ENCODE results near the gene DRAM2.
"Not testable (repeated sequence)": the region's sequence is repeated elsewhere in the genome, so short reads cannot be mapped to it uniquely, and the experiment has no call there.

The DRAM2 gene

DNA sequence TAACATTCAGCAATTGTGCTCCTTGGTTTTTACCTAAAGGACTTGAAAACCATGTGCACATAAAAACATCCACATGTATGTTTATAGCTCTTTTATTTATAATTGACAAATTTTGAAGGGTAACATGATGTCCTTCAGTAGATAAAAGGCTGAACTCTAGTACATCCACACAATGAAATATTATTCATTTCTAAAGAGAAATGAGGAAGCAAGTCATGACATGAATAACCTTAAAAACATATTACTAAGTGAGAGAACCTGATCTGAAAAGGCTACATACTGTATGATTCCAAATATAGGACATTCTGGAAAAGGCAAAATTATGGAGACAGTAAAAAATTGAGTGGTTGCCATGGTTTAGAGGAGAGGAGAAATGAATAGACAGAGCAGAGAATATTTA lies 50.3 kb downstream of the DRAM2 start:
- H3K23ac ChIP-seq (ENCODE audit: low read length): no peak overlapping the region
- no peak overlapping the region for H3K9ac ChIP-seq (ENCODE audit: low read length)
- no peak overlapping the region for H3K4me3 ChIP-seq (ENCODE audit: low read length)
- H3K27ac ChIP-seq (ENCODE audit: low read depth, low read length): no peak overlapping the region
- H2BK120ac ChIP-seq (ENCODE audit: low read depth, low read length): no peak overlapping the region
- no peak for DNase-seq
- H2BK5ac ChIP-seq (ENCODE audit: low read length): no peak overlapping the region
- H3K4ac ChIP-seq (ENCODE audit: low read depth, low read length): no peak overlapping the region
- H3K36me3 ChIP-seq (ENCODE audit: control insufficient read depth, insufficient read depth, low read length): no peaks in the 10 kb centered on the region
- H3K4me1 ChIP-seq (ENCODE audit: control insufficient read depth, low read depth, low read length): no peaks in the 10 kb centered on the region
- no peak overlapping the region for H3K18ac ChIP-seq (ENCODE audit: low read length)
- H3K27me3 ChIP-seq (ENCODE audit: insufficient read depth, low read length, poor library complexity): no peaks in the 10 kb centered on the region
- H3K79me1 ChIP-seq (ENCODE audit: low read length): no peaks in the 10 kb centered on the region
- H4K5ac ChIP-seq (ENCODE audit: low read length): no peak overlapping the region
- no peaks in the 10 kb centered on the region for H3K79me2 ChIP-seq (ENCODE audit: control insufficient read depth, insufficient read depth, low read length)
- no peak overlapping the region for H2BK15ac ChIP-seq (replicated peaks; ENCODE audit: low read depth)
- no peak overlapping the region for H3K56ac ChIP-seq (ENCODE audit: low read length)
- no peak overlapping the region for H2AK5ac ChIP-seq (ENCODE audit: low read length)
- no peak overlapping the region for H4K8ac ChIP-seq (ENCODE audit: low read depth, low read length)
- no peak overlapping the region for H3K4me2 ChIP-seq (ENCODE audit: low read length)

GRCh38 chr1:111085676-111086075 lies 54.2 kb downstream of the DRAM2 start:
- Histone ChIP-seq H3K4me3 (ENCODE audit: low read length) (no peak overlapping the region), H4K8ac (ENCODE audit: low read depth, low read length) (no peak overlapping the region), H2AK5ac (ENCODE audit: low read length) (no peak overlapping the region), H3K79me2 (ENCODE audit: control insufficient read depth, insufficient read depth, low read length) (no peaks in the 10 kb centered on the region), H3K79me1 (ENCODE audit: low read length) (no peaks in the 10 kb centered on the region), H3K9ac (ENCODE audit: low read length) (no peak overlapping the region), H2BK15ac (replicated peaks; ENCODE audit: low read depth) (no peak overlapping the region), H2BK120ac (ENCODE audit: low read depth, low read length) (no peak overlapping the region), H3K4me2 (ENCODE audit: low read length) (no peak overlapping the region), H3K4ac (ENCODE audit: low read depth, low read length) (no peak overlapping the region), H3K56ac (ENCODE audit: low read length) (no peak overlapping the region), H3K23ac (ENCODE audit: low read length) (no peak overlapping the region), H3K36me3 (ENCODE audit: control insufficient read depth, insufficient read depth, low read length) (no peaks in the 10 kb centered on the region), H2BK5ac (ENCODE audit: low read length) (no peak overlapping the region), H3K18ac (ENCODE audit: low read length) (no peak overlapping the region), H3K27ac (ENCODE audit: low read depth, low read length) (no peak overlapping the region), H3K4me1 (ENCODE audit: control insufficient read depth, low read depth, low read length) (no peaks in the 10 kb centered on the region), H4K5ac (ENCODE audit: low read length) (no peak overlapping the region), H3K27me3 (ENCODE audit: insufficient read depth, low read length, poor library complexity) (no peaks in the 10 kb centered on the region)
- no peak for DNase-seq

DNA sequence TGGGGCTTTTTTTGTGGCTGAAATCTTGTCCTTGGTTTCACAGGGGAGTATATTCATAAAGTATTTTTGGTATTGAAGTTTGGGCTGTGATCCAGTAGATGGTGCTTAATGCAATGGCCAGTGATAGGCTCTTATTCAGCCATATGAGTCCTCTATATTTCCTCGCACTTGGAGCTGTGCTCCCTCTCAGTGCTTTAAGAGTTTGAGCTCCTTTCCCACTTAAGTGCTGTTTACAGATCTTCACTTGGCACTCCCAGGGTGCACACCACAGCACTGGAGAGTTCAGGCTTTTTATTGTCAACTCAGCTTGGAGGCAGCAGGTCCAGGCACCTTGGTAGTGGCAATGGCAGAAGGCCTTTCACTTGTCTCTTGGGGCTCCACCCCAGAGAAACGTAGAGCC lies 54.9 kb downstream of the DRAM2 start:
- no peaks in the 10 kb centered on the region for H3K27me3 ChIP-seq (ENCODE audit: insufficient read depth, low read length, poor library complexity)
- no peak overlapping the region for H2BK15ac ChIP-seq (replicated peaks; ENCODE audit: low read depth)
- no peak overlapping the region for H3K4me3 ChIP-seq (ENCODE audit: low read length)
- no peak overlapping the region for H3K56ac ChIP-seq (ENCODE audit: low read length)
- H3K27ac ChIP-seq (ENCODE audit: low read depth, low read length): no peak overlapping the region
- no peaks in the 10 kb centered on the region for H3K79me2 ChIP-seq (ENCODE audit: control insufficient read depth, insufficient read depth, low read length)
- H3K23ac ChIP-seq (ENCODE audit: low read length): no peak overlapping the region
- WGBS (ENCODE audit: extremely low coverage, insufficient coverage, low lambda C conversion rate): no CpG with 5 or more reads among the region's 2 CpGs
- no peak overlapping the region for H2BK5ac ChIP-seq (ENCODE audit: low read length)
- no peak overlapping the region for H2BK120ac ChIP-seq (ENCODE audit: low read depth, low read length)
- H4K8ac ChIP-seq (ENCODE audit: low read depth, low read length): no peak overlapping the region
- H2AK5ac ChIP-seq (ENCODE audit: low read length): no peak overlapping the region
- H3K4me2 ChIP-seq (ENCODE audit: low read length): no peak overlapping the region
- no peak overlapping the region for H3K9ac ChIP-seq (ENCODE audit: low read length)
- H3K18ac ChIP-seq (ENCODE audit: low read length): no peak overlapping the region
- no peak for DNase-seq
- no peaks in the 10 kb centered on the region for H3K4me1 ChIP-seq (ENCODE audit: control insufficient read depth, low read depth, low read length)
- no peak overlapping the region for H4K5ac ChIP-seq (ENCODE audit: low read length)
- no peaks in the 10 kb centered on the region for H3K36me3 ChIP-seq (ENCODE audit: control insufficient read depth, insufficient read depth, low read length)
- H3K79me1 ChIP-seq (ENCODE audit: low read length): no peaks in the 10 kb centered on the region
- no peak overlapping the region for H3K4ac ChIP-seq (ENCODE audit: low read depth, low read length)

GRCh38 chr1:111082421-111083203 lies 57.3 kb downstream of the DRAM2 start:
- Histone ChIP-seq H3K23ac (ENCODE audit: low read length) (no peak overlapping the region), H3K4me2 (ENCODE audit: low read length) (no peak overlapping the region), H3K27ac (ENCODE audit: low read depth, low read length) (no peak overlapping the region), H2AK5ac (ENCODE audit: low read length) (no peak overlapping the region), H3K36me3 (ENCODE audit: control insufficient read depth, insufficient read depth, low read length) (no peaks in the 10 kb centered on the region), H3K56ac (ENCODE audit: low read length) (no peak overlapping the region), H2BK15ac (replicated peaks; ENCODE audit: low read depth) (no peak overlapping the region), H3K4me3 (ENCODE audit: low read length) (no peak overlapping the region), H3K79me1 (ENCODE audit: low read length) (no peaks in the 10 kb centered on the region), H4K8ac (ENCODE audit: low read depth, low read length) (no peak overlapping the region), H3K4me1 (ENCODE audit: control insufficient read depth, low read depth, low read length) (no peaks in the 10 kb centered on the region), H2BK120ac (ENCODE audit: low read depth, low read length) (no peak overlapping the region), H3K9ac (ENCODE audit: low read length) (no peak overlapping the region), H3K4ac (ENCODE audit: low read depth, low read length) (no peak overlapping the region), H3K18ac (ENCODE audit: low read length) (no peak overlapping the region), H3K27me3 (ENCODE audit: insufficient read depth, low read length, poor library complexity) (no peaks in the 10 kb centered on the region), H2BK5ac (ENCODE audit: low read length) (no peak overlapping the region), H4K5ac (ENCODE audit: low read length) (no peak overlapping the region), H3K79me2 (ENCODE audit: control insufficient read depth, insufficient read depth, low read length) (no peaks in the 10 kb centered on the region)
- WGBS (ENCODE audit: extremely low coverage, insufficient coverage, low lambda C conversion rate): no CpG with 5 or more reads among the region's 2 CpGs
- no peak for DNase-seq

DNA sequence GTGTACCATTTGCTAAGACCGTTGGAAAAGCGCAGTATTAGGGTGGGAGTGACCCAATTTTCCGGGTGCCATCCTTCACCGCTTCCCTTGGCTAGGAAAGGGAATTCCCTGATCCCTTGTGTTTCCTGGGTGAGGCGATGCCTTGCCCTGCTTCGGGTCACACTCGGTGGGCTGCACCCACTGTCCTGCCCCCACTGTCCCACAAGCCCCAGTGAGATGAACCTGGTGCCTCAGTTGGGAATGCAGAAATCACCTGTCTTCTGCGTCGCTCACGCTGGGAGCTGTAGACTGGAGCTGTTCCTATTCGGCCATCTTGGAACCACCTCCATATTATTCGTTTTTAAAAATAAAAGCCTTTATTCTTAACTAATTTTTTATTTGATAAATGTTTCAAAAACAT lies 60.6 kb downstream of the DRAM2 start:
- not testable (repeated sequence) for H3K18ac ChIP-seq (ENCODE audit: low read length); H3K4me1 ChIP-seq (ENCODE audit: control insufficient read depth, low read depth, low read length); H3K4me2 ChIP-seq (ENCODE audit: low read length); H3K56ac ChIP-seq (ENCODE audit: low read length); H3K23ac ChIP-seq (ENCODE audit: low read length); H4K5ac ChIP-seq (ENCODE audit: low read length); H3K27ac ChIP-seq (ENCODE audit: low read depth, low read length); H2BK120ac ChIP-seq (ENCODE audit: low read depth, low read length); H3K36me3 ChIP-seq (ENCODE audit: control insufficient read depth, insufficient read depth, low read length); DNase-seq; H2BK5ac ChIP-seq (ENCODE audit: low read length); H3K4me3 ChIP-seq (ENCODE audit: low read length); H3K9ac ChIP-seq (ENCODE audit: low read length); H3K27me3 ChIP-seq (ENCODE audit: insufficient read depth, low read length, poor library complexity); H3K4ac ChIP-seq (ENCODE audit: low read depth, low read length); H3K79me1 ChIP-seq (ENCODE audit: low read length); H2AK5ac ChIP-seq (ENCODE audit: low read length); H3K79me2 ChIP-seq (ENCODE audit: control insufficient read depth, insufficient read depth, low read length); H2BK15ac ChIP-seq (replicated peaks; ENCODE audit: low read depth); H4K8ac ChIP-seq (ENCODE audit: low read depth, low read length)
- no CpG with 5 or more reads among the region's 12 CpGs for WGBS (ENCODE audit: extremely low coverage, insufficient coverage, low lambda C conversion rate)

DNA sequence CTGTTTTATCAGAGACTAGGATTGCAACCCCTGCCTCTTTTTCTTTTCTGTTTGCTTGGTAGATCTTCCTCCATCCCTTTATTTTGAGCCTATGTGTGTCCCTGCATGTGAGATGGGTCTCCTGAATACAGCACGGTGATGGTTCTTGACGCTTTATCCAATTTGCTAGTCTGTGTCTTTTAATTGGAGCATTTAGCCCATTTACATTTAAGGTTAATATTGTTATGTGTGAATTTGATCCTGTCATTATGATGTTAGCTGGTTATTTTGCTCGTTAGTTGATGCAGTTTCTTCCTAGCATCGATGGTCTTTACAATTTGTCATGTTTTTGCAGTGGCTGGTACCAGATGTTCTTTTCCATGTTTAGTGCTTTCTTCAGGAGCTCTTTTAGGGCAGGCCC lies 62.6 kb downstream of the DRAM2 start:
- not testable (repeated sequence) for H3K79me2 ChIP-seq (ENCODE audit: control insufficient read depth, insufficient read depth, low read length); H2BK120ac ChIP-seq (ENCODE audit: low read depth, low read length); H2BK15ac ChIP-seq (replicated peaks; ENCODE audit: low read depth); H2BK5ac ChIP-seq (ENCODE audit: low read length); H3K27me3 ChIP-seq (ENCODE audit: insufficient read depth, low read length, poor library complexity); H3K4me2 ChIP-seq (ENCODE audit: low read length); H3K36me3 ChIP-seq (ENCODE audit: control insufficient read depth, insufficient read depth, low read length); H2AK5ac ChIP-seq (ENCODE audit: low read length); H3K4me1 ChIP-seq (ENCODE audit: control insufficient read depth, low read depth, low read length); H3K4ac ChIP-seq (ENCODE audit: low read depth, low read length); H3K18ac ChIP-seq (ENCODE audit: low read length); H3K23ac ChIP-seq (ENCODE audit: low read length); H3K56ac ChIP-seq (ENCODE audit: low read length); H4K8ac ChIP-seq (ENCODE audit: low read depth, low read length); H3K4me3 ChIP-seq (ENCODE audit: low read length); H3K9ac ChIP-seq (ENCODE audit: low read length); H4K5ac ChIP-seq (ENCODE audit: low read length); H3K27ac ChIP-seq (ENCODE audit: low read depth, low read length); H3K79me1 ChIP-seq (ENCODE audit: low read length); DNase-seq
- no CpG with 5 or more reads among the region's 4 CpGs for WGBS (ENCODE audit: extremely low coverage, insufficient coverage, low lambda C conversion rate)

All from mesendoderm (in vitro differentiated cells).